GM12873 (cell line): ENCODE data around the gene CAV1.

Experiments used
- CTCF ChIP-seq: IDR thresholded peaks from 2 replicates; pipeline ENCODE4 v1.5.1; 2012; ENCODE audit warnings: low read depth, mild to moderate bottlenecking, moderate library complexity, low read length, control low read depth; ENCODE audit not compliant: insufficient read depth; ENCODE audit errors: missing control alignments

Gene CAV1

DNA sequence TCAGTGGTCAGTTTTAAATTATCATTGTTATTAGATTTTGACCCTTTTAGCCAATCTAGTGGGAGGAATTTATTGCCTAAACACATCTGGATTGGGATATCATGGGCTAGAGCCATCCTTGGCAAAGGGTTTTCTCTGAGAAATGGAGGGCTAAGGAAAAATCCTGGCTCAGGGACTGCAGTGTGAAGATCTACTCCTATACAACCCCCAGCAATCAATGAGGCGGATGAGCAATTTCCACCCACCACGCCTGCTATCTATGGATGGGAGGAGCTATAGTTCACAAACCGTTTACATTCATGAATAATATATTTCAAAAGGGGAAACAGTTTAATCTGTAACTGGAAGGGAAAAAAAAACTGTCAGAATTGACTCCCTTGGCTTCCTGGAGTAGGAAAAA lies 2.7 kb downstream of the CAV1 start:
- no peak for TF ChIP-seq CTCF

- TF ChIP-seq CTCF: no peak
Observed at GRCh38 chr7:116528008-116528789, 3.4 kb downstream of the CAV1 start.

DNA sequence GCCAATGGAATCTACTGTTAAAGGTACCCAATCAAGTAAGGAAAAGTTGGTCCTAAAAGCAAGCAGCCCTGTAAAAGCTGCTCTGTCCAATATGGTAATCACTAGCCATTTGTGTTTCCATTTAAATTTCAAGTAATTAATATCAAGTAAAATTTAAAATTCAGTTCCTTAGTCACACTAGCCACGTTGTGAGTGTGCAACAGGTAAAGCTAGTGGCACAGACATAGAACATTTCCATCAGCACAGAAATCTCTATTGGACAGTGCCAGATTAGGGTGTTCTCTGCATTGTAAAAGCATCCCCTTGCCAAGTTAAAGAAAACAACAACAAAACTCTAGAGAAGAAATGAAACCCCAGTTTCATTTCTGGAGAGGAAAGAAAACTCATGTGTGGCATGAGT lies 4.4 kb downstream of the CAV1 start:
- TF ChIP-seq CTCF: no peak

DNA sequence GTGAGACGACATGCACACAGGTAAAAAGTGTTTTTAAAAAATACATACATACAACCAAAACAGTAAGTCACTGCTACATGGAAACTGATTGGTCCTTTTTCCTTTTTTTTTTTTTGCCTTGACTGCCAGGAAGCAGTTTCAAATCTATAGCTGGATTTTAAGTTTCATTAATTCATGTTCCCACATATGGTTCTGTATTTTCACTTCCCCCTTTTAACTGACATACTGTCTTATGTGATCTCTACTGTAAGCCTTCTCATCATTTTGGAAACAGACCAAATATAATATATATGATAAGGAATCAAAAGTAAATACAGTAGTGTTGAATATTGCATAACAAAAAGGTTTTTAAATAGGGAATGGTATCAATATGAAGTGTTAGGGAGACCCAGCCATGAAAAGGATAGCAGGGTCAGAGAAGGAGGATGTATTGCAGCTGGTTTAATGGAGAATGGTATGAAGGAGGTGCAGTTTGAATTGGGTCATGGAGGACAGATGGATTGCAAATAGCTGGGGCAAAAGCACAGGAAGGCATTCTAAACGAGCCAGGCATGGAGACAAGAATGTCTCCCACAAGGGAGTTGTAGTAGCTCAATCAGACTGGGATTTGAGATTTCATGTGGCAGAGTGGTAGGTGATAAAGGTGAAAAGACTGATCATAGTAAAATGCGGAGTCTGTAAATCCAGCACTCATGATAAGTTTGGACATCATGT lies 5.4 kb downstream of the CAV1 start:
- TF ChIP-seq CTCF: no peak

GRCh38 chr7:116532102-116532688 lies 7.4 kb downstream of the CAV1 start:
- TF ChIP-seq CTCF: no peak

GRCh38 chr7:116534790-116535189 lies 10.0 kb downstream of the CAV1 start:
- TF ChIP-seq CTCF: no peak

DNA sequence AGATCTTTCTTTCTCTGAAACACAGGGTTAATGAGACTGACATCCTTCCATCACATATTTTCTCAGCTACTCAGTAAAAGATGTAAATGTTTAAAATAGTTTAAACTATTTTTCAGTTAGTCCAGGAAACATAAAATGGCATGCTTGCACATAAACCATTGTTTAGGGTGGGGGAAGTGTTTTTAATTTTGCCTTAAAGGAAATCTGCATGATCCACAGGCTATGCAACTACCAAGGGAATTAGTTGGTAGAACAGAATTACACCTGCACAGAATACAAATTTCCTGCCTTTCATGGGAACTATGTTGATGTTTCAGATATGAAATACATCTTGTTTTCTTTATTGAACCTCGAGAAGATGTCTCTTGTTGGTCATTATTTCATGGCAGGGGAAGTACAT lies 10.6 kb downstream of the CAV1 start:
- TF ChIP-seq CTCF: no peak
